ENCODE measurements around the gene HDAC3.

Gene HDAC3
- 23.5 to 76.1 (median 51.5) reads per million in 18 experiments for total RNA-seq

DNA sequence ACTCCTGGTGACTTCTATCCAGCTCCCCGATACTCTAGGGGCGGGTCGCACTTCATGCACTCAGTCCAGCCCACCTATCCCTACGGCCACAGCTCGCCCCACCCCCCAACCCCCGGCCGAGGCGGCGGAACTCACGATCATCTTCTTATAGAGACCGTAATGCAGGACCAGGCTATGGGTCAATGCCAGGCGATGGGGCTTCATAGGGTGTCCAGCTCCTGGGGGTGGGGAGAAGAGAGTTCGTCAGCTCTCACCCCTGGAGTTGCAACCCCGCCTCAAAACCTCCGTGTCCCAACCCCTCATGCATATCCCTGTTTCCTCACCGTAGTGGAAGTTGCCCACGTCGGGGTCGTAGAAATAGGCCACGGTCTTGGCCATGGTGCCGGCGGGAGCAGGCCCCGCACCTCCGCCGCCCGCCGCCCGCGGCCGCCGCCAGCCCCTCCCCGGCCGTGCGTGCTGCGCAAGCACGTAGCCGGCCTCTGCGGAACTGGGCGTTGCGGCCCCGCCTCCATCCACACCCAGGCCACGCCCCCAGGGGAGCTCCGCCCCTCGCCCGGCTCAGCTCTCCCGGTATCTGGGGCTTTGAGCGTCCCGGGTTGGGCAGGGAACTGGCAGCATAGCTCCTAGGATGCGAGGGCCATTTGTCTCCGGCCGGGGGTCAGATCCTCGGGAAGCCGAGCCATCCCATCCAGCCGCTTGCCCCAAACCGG lies at the start of gene HDAC3, which contains the start of gene RELL2:
HDAC3 (minus strand) TSS at position 437 of the 710 bp plus-strand sequence; CDS start at position 378, 59 bp downstream.
RELL2 (plus strand) TSS at position 585 of the 710 bp plus-strand sequence. CDS start 1,229 bp downstream, outside the sequence.
- DNase-seq: peak; percentile 91 to 94

DNA sequence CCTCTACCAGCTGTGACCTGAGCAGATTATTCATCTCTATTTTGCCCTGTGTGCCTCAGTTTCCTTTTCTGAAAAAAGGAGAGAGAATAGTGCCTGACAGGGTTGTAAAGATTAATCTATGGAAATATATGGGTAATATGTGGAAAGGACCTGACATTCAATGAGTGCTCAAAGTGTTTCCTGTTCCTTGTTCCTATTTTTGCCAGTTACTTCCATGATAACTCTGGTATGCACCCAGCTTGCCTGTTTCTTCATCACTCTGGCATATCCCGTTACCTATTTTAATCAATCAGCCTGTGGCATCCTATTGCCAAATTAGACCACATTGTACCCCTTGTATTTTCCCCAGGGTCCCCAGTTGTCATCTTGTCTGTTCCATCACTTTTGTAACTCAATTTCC lies 48.9 kb upstream of the HDAC3 start:
- DNase-seq: peak; percentile 40

DNA sequence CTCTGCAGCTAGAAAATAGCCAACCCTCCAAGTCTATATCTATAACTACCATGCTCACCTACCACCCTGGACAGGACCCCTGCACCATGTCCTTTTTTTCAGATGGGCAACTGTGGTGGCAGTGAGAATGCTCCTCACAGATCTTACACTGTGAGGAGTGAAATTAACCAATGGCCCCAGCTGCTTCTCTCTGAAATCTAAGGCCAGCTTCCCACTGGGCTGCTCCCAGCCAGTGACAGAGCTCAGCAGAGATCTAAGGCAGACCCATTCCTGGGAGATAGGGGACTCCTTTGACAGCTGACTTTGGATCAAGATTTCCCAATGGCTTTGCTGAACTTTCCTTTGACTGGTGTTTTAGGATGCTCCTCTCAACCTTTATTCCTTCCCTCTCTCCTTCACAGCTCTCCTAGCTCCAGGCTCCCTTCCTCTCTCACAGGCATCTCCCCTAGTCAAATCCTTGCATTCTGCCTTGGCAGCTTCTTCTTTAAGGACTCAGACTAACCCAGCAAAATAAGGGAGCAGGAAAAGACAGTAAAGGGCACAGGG lies 47.0 kb upstream of the HDAC3 start:
- DNase-seq: peak in 1 of 2 donors; percentile 14

DNA sequence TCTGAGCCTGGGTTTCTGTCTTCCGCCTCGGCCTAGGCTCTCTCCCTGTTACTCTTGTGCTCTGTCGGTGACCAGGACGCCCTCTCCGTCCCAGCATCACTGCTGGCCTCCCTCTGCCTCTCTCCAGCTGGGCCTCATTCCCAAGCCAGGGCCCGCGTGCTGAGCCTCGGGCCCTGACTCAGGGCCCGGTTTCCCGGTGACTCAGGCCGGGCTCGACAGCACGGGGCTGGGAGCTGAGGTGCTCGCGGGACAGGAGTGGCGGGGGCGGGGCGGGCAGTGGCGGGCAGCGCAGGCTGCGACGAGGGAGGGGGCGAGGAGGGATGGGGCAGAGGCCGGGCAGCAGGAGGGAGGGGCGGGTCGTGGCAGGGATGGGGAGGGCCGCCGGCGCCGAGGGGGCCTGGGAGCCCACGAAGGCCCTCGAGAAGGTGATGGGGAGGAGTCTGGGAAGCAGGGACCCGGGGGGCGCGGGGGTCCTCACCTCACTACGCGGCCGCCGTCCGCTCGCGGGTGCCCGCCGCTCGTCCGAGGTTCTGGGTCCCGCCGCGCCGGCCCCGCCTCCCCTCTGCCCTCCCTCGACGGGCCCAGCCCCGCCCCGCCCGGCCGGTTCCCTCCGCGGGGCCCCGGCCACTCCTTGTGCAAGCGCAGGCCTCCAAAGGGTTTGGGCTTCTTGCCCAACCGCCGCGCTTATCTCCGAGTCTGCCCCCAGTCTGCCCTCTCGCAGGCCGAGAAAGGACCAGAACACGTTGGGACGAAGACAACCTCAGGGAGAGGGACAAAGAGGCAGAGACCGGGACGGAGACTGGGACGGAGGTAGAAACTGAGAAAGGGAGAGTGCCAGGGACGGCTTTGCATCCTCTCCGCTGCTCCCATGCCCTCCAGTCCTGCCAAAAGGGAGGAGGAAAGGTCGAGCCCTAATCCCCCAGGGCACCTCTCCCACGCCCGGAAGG lies 45.3 kb upstream of the HDAC3 start, which contains the start of gene ARAP3:
ARAP3 (minus strand) TSS at position 536 of the 947 bp plus-strand sequence. CDS start 1,744 bp downstream, outside the sequence.
- peak; percentile 73 to 83 for DNase-seq

DNA sequence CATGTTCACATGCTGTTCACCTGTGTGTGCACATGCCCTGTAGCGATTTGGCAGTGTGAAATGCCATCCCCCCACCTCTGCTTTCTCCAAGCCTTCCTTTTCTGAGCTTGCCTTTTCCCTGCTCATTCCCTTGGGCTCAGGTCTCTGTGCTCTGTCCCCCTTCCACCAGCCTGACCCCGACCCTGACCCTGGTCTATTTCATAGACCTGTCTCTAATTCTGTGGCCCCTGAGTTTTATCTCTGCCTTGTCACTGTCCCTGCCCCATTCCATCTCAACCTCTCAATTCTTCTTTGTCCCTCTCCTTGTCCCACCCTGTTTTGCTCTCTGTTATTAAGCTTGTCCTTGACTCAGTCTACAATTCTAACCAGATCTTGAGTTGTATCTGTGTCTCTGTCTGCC lies 44.6 kb upstream of the HDAC3 start:
- DNase-seq: no peak

DNA sequence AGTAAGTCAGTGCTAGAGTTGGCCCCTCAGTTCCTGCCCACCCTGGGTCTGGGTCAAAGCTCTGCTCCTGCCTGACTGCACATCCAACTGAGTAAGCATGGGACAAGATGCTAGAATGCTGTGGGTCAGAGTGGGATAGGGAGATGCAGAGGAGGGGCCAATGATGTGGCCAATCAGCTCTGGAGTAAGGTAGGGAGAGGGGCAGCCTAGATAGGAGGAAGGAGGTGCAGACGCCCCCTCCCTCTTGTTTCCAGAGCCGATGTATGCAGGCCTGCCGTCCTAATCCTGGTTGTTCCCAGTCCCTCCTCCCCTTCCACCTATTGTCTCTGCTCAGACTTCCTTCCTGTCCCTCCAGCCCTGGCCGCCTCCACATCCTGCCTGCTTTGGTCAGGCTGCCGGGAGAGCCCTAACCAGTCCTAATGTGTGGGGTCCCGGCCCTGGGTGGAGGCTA lies 44.1 kb upstream of the HDAC3 start:
- DNase-seq: peak in 1 of 2 donors; percentile 29

DNA sequence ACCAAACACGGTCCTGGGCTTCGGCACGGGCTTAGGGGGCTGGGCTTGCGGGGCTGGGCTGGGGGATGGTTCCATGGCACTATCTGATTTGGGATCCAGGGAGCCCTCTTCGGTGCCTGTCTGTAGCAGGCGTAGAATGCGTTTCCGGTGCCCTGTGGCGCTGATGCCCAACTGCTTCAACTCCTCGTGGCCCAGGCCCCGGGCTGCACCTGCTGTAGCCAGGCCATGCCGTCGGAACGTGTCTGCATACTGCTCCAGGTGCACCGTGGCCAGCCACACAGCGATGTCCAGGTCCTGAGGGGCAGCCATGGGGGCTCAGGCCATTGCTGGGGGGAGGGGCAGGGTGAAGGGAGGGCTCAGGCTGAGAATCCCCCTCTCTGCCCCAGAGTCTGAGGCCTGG lies 43.5 kb upstream of the HDAC3 start:
- DNase-seq: no peak

DNA sequence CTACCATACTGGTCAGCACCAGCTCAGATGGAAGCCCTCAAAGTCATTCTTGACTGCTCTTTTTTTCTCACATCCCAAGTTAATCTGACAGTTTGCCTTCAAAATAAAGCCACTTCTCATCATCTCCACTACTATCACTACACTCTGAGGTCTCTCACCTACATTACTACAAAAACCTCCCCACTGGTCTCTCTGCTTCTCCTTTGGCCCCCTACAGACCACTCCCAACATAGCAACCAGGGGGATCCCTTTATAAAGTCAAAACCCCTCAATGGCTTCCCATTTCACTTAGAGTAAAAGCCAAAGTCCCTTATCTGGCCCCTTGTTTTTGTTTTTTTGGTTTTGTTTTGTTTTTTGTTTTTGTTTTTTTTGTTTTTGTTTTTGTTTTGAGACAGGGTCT lies 40.8 kb upstream of the HDAC3 start:
- no peak for DNase-seq

DNA sequence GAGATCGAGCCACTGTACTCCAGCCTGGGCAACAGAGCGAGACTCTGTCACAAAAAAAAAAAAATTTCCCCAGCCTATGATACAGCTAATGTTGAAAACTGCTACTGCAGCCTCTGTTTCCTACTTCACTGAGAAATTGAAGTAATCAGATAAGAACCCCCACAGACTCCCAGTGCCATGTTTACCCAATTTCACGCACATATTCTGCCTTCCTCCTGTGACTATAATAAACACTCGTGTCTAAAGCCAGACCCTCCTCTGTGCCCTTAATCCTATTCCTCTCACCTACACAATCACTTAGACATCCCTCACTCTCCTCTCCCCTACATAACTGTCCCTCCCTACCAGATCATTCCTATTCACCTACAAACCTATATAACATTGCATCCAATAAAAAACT lies 39.0 kb upstream of the HDAC3 start:
- DNase-seq: no peak

DNA sequence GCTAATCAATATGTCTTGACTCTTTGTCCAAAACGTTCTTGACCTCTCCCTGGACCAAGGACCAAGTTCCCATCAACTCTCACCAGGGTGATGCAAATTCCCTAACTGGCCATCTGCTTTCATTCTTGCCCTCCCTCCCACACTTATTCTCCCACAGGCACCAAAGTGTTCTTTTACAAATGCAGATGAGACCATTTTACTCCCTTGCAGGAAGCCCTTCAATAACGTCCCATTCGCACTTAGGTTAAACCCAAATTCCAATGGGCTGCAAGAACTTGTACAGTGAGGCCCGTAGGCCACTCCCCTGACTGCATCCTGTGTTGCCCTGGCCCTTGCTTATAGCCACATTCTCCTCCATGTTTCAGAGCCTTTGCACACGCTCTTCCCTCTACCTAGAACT lies 38.1 kb upstream of the HDAC3 start:
- no peak for DNase-seq

DNA sequence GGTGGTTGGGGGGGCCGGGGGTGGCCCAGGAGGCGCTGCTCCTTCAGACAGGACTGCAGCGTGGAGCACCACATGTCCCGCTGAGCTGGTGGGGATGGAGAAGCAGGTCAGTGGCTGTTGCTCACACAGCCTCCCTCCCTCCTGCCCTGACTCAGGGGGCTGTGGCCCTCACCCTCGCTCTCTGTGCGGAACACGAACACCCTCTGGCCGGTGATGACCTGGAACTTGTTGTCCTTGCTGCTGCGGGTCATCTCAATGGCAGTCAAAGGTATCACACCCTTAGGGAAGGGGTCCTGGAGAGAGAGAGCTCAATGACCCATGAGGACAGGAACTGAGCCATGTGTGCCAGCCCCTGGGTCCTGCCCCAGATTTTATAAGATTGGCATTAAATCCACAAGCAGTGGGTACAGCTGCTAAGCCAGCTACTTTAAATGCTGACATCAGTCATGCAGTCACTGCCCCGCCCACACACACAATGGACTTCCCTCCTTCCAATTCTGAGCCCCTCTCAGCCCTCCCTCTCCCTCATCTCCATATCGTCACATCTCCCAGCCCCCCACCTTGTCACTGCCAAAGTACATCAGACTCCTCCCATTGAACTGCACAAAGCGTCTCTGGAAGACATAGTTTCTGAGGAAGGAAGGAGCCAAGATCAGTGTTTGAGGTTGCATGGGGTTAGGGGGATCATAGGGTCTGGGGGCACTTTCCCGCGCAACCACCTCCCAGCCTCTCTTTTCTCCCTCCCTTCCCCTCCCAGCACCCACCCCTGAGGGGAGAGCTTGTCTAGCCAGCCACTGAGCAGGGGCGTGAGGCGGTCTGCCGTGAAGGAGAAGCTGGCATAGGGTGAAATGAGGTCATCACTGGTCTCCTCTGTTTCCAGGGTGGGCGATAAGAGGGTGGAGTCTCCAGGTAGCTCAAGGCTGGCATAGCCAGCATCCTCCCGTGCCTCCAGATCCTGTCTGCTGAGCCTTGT lies 36.5 kb upstream of the HDAC3 start:
- DNase-seq: peak in 1 of 2 donors; percentile 54

DNA sequence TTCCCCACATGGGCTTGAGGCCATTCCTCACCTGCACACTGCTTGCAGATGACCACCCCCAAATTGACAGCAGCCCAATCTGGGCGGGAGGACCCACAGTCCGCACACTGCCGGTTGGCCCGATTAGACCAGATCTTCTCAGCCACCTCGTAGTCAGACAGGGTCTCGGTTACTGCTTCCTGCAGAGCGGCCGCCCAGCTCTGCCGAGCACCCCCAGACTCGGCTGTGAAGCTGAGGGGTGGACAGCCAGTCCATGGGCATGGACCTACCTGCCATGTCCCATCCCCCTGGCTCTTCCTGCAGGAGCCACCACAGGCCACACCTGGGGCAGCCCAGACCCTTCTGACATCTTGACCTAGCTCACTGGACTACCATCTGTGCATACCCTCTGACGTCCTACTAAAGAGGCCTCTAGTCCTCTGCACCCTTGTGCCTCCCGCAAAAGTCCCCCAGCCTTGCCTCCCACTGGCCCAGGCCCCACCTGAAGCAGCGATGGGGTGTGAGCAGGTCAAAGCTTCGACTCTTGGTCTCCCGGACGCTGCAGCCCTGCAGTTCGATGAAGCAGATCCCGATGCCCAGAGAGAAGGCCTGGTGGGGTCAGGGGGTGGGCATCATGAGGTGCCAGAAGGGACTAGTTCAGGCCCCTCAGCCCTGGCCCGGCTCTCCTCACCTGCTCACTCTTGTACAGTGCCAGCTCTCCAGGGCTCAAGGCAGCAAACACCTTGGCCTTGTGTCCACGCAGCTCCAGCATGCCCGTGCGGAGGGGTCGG lies 35.6 kb upstream of the HDAC3 start:
- no peak for DNase-seq

DNA sequence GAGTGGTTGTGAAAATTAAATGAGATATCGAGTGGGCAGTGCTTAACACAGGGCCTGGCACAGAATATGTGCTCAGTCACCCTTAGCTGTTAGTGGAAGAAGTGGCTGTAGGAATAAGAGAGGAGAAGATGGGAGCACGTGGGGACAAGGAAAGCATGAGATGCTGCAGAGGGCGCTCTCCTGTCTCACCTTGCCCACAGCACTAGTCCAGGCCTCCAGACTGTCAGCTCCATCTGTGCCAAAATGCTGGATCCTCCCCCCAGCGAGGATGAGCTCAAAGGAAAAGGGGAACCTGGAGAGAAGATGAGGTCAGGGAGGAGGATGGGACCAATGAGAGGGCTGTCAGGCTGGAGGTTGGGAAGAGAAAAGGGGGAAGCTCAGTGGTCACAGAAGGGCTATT lies 32.9 kb upstream of the HDAC3 start:
- DNase-seq: peak in 1 of 2 donors; percentile 15

DNA sequence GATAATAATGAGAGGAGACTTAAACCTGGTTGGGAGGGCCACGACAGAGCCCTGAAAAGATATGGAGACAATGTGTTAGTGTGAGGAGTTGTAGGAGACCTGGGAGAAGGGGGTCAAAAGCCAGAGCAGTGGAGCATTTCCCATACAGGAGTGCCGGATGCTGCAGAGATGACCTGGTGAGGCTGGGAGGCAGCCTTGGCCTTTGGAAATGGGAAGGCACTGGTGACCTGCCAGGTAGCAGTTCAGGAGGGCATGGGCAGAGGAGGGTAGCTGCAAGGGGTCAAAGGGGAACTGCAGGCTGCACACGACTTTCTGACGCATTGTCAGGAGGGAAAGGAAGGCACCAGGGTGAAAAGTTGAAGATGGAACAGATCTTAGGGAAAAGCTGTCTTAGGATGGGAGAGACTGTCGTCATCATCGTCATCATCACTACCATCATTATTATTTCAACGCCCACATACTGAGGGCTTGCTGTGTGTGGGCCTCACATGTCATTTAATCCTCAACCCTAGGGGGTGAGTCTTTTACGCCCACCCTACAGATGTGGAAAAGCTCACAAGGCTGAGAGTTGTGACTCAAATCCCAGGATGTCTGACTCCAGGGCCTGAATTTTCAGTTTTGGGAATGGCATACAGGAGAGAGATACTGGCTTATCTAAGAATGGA lies 32.1 kb upstream of the HDAC3 start:
- peak in 1 of 2 donors; percentile 38 for DNase-seq

DNA sequence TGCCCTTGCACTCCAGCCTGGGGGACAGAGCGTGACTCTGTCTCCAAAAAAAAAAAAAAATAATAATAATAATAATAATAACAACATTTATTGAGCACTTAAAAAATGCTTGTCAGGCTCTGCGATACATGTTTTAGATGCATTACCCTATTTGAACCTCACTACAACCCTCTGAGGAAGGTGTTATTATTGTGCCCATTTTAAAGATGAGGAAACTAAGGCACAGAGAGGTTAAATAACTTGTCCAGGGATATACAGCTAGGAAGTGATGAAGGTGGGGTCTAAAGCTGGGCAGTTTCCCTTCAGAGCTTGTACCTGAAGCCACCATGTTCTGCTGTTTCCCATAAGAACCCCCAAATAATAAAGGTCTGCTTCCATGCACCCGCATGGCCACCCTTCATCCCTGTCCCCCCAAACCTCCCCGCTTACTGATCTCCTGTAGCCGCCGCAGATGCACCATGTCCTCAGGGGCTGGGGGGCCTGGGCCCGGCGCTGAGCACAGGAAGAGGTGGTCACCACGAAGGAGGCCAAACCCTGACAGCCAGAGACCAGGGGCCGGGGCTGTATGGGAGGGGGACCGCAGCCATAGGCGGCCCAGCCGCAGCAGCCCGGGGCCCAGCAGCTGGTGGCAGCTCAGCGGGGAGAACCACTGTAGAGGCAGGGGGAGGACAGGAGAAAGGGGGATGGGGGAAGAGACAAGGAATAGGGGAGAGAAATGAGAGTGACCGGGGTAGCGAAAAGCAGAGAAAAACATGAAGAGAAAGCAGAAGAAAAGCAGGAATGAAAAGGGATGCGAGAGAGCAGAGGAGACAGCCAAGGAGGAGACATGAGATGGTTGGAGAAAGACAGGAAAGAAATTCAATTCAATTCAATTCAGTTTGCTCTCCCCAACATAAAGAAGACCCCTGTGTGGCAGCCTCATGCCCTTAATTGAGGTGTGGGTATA lies 29.6 kb upstream of the HDAC3 start:
- no peak for DNase-seq

DNA sequence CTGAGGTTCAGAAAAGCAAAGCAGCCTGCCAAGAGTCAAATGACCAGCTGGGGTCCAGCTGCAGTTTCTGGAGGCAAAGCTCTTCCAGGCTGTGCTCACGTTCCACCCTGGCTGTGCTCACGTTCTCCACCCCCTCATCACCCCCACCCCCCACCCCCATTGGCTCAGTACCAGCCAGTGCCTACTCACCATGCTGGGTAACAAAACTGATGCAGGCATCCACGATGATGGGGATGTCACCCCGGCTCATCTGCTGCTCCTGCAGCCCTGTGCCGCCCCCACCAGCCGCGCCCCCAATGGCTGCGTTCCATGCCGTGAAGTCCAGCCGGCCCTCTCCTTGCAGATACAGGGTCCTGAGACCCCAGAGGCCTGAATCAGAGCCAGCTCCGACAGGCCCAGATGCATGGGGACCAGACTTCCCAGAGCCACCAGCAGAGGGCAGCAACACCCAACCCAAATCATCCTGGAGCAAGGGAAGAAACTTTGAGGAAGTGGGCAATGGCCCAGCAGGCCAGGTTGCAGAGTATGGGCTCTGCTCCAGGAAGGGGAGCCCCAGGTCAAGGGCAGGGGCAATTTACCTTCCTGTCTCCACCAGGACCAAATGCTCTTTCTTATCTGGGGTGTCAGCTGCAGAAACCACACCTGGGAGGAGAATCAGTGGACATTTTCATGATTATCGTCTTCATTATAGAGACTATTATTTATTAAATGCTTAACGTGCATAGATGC lies 28.2 kb upstream of the HDAC3 start:
- peak; percentile 77 to 79 for DNase-seq

DNA sequence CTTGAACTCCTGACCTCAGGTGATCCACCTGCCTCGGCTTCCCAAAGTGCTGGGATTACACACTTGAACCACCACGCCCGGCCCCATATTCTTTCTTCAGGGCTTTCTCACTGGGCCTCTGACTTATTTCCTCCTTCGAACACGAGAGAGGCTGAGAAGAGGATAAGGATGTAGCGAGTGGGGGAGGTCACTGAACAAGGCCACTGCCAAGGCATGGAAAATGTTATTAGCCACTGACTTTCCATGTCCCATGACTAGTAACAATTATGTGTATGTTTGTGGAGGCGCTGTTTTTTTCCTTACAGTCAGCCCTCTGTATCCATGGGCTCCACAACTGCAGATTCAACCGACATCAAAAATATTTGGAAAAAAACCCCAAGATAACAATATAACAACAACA lies 26.9 kb upstream of the HDAC3 start:
- DNase-seq: no peak

DNA sequence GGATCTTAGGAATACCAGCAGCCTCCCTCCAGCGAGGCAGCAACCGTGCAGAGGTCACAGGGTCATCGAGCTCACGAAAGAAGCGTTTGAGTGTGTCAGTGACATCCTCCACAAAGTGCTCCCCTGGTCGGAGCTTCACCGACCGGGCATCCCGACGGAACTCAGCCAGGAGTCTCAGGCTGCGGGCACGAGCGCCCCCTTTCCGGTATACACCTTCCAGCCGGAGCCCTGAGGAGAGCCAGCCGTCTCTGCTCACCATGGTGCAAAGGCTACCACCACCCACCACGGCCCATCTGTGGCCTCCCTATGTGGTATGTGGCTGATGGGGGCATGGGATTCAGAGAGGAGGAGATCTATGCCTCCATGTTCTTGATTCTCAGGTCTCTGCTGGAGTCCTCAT lies 25.4 kb upstream of the HDAC3 start:
- no peak for DNase-seq
